Retinal pigment epithelial cell (primary cell): ENCODE data around the gene EPB41.

ENCODE experiments used
- DNase-seq: peaks from one replicate; pipeline ENCODE4 v3.0.0-alpha.2; 2010; ENCODE audit warnings: low read depth
- H3K4me3 ChIP-seq: 2 replicates; pipeline ENCODE4 v1.5.1; 2011; ENCODE audit warnings: mild to moderate bottlenecking, low read length, control low read depth, moderate library complexity
- TF ChIP-seq, protein P1 (sequence below): conservative IDR thresholded peaks from 2 replicates; pipeline ENCODE4 v1.5.1; 2011; ENCODE audit warnings: low read depth, low read length, control low read depth, inconsistent platforms

Gene EPB41

DNA sequence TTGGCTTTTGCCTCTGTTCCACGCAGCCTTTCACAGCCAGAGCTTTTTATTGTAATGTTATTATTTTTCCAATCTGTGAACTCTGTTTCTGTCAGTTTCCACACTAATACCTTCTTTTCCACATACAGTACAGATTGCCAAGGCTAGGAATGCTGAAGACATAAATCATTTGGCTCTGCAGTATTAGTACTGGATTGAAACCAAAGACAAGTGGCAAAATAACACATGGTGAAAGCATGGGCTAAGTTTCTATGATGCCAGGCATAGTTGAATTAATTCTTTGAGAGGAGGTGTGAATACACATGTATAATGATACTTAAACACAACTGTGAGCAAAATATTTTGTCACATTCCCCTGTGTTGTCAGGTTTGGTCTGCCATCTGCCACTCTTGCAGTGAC, 135.8 kb downstream of the EPB41 start:
- DNase-seq: peak; percentile 2
- TF ChIP-seq, protein P1, sequence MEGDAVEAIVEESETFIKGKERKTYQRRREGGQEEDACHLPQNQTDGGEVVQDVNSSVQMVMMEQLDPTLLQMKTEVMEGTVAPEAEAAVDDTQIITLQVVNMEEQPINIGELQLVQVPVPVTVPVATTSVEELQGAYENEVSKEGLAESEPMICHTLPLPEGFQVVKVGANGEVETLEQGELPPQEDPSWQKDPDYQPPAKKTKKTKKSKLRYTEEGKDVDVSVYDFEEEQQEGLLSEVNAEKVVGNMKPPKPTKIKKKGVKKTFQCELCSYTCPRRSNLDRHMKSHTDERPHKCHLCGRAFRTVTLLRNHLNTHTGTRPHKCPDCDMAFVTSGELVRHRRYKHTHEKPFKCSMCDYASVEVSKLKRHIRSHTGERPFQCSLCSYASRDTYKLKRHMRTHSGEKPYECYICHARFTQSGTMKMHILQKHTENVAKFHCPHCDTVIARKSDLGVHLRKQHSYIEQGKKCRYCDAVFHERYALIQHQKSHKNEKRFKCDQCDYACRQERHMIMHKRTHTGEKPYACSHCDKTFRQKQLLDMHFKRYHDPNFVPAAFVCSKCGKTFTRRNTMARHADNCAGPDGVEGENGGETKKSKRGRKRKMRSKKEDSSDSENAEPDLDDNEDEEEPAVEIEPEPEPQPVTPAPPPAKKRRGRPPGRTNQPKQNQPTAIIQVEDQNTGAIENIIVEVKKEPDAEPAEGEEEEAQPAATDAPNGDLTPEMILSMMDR: no peak
- no peak overlapping the region for H3K4me3 ChIP-seq

DNA sequence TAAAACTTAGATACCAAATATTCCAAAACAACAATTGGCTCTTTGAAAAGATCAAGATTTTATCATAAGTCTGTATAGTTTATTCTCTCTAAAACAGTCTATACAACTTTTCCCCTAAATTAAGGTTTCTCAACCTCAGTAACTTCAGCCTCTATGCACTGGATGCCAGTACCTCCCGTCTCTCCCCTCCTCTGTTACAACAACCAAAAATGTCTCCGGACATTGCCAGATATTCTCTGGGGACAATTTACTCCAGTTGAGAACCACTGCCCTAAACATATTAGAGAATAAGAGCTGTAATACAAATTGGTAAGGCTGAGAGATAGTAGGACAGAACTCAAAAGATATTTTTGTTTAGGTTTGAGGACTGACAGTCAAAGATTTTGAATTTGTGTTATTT, 137.7 kb downstream of the EPB41 start:
- no peak overlapping the region for H3K4me3 ChIP-seq
- no peak for DNase-seq
- TF ChIP-seq, protein P1: no peak

DNA sequence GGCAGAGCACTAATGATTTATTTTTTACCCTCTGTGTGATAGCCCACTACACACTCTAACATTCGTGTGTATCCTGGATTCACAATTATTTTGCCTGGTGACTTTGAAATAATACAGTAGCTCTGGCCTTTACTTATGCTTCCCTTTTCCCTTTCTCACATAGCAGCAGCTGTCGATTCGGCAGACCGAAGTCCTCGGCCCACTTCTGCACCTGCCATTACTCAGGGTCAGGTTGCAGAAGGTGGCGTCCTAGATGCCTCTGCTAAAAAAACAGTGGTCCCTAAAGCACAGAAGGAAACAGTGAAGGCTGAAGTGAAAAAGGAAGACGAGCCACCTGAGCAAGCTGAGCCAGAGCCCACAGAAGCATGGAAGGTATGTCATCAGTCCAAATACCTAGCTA, 138.6 kb downstream of the EPB41 start:
- H3K4me3 ChIP-seq: no peak overlapping the region
- TF ChIP-seq, protein P1: no peak
- DNase-seq: no peak

DNA sequence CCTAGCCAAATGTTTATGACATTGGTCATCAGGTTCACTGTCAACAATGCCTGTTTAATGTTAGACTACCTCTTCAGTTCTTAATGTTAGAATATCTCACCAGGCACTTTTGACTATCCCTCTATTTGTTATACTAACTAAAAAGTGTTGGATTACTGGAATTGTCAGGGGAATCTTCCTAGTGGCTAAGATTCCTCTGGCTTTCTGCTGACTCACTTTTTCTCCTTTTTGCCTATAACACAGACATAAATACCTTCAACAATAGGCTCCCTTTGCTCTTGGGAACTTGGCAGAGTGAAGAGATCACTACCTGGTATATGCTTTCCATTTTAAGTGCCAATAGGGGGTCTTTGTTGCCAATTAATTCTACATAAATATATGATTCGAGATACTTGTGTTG, 140.8 kb downstream of the EPB41 start:
- no peak for DNase-seq
- TF ChIP-seq, protein P1: no peak
- H3K4me3 ChIP-seq: no peak overlapping the region

DNA sequence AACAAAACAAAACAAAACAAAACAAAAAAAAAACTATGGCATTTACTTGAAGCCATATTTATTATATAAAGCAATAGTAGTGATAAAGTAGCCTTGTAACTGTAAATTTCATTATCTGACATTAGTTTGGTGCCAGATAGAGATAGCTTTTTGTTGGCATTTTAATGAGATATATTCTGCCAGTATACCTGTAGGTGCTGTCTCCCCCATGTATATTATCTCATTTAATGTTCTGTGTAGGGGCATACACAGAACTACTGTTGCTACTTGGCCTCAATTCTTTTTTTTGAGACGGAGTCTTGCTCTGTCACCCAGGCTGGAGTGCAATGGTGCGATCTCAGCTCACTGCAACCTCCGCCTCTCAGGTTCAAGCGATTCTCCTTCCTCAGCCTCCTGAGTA, 141.9 kb downstream of the EPB41 start:
- H3K4me3 ChIP-seq: no peak overlapping the region
- DNase-seq: no peak
- TF ChIP-seq, protein P1: no peak

DNA sequence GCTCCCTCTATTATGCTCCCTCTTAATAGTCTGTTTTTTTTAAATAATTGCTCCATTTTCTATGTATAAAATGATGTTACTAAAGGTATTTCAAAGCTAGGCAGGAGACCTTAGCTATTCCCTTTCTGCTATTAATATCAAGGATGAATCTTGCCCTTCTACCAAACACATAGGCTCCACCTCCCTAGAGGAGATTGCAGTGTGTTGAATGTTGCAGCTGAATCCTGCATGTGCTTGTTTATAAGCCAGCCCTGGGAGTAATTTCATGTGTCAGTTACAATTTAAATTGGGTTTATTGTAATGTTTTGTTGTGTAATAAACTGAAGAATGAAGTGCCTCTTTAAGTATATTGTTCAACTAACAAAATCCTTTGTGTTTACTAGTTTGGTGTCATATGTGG, 143.3 kb downstream of the EPB41 start:
- TF ChIP-seq, protein P1: no peak
- no peak for DNase-seq
- H3K4me3 ChIP-seq: no peak overlapping the region

DNA sequence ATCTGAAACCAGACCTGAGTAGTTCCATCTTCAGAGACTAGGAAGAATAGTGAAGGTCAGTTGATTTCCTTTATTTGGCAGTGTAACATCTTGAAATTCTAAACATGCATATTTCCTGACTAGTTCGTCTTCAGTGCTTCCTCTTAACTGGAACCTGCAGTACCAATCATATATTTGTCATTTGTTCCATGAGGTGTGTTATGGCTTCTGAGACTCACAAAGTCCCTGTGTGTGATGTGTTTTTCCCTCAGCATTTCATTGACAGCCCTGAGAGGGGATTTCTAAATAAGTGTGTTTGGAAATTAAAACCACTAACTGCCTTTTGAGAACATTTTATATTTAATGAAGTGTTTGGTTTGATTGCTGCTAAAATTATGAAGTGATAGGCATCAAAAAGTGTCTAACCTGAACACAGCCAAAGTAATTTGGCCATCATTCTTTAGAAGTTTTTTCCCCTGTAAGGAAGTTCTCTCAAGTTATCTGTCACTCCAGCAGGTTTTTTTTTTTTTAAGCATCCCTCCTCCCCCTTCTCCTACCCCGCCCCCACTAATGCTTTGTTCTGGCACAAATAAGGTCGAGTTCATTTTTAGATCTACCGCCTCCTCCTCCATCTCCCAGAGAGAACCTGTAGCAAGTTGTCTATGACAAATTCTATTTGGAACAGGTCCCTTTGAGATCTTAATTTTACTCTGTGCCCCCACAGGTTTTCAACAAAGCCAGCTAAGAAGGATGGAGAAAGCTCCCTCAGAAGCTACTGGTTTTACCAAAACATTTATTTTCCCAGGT, 148.0 kb downstream of the EPB41 start:
- DNase-seq: no peak
- no peak overlapping the region for H3K4me3 ChIP-seq
- TF ChIP-seq, protein P1: no peak
